Measurements from ENCODE around the gene ANKRD63. TPM values are rescaled to one million over a fixed set of nuclear protein-coding genes. Genes with fewer than 3 reads are reported as not detected.

Gene ANKRD63
- polyA plus RNA-seq, 1 experiment: not detected

GRCh38 chr15:40320931-40321371, 38.1 kb upstream of the ANKRD63 start:
- CTCF ChIA-PET: interaction anchor here (0.6 to 8.1 kb wide), 17 partner anchors 10 to 110 kb away, joined by 3 to 124 read pairs (median 4); partner anchors contain the start of gene CCDC9B

GRCh38 chr15:40320409-40320808, 37.5 kb upstream of the ANKRD63 start:
- CTCF ChIA-PET: interaction anchor here (0.7 to 8.1 kb wide), 17 partner anchors 8 to 111 kb away, joined by 3 to 124 read pairs (median 4); partner anchors contain the start of gene CCDC9B
- POLR2A ChIA-PET: no interaction called here
- H3K36me3 ChIP-seq (ENCODE audit: control insufficient read depth, insufficient read depth, low read length): no peaks in the 10 kb centered on the region

More at GRCh38 chr15:40320931-40321371, 38.1 kb upstream of the ANKRD63 start:
- Histone ChIP-seq H3K4me3 (ENCODE audit: low read depth, low read length) (no peak overlapping the region), H3K27me3 (ENCODE audit: control insufficient read depth, insufficient read depth, low read length) (no peaks in the 10 kb centered on the region; the same call in 1 of the 2 replicates), H3K36me3 (ENCODE audit: control insufficient read depth, insufficient read depth, low read length) (no peaks in the 10 kb centered on the region)
- TF ChIP-seq CTCF (IDR thresholded peaks at IDR 0.05; ENCODE audit: insufficient read depth, low read depth, low read length): peak; percentile 91
- POLR2A ChIA-PET: no interaction called here
- no peak for DNase-seq (ENCODE audit: low read depth)

GRCh38 chr15:40317580-40317979, 34.7 kb upstream of the ANKRD63 start:
- no peak overlapping the region for H3K4me3 ChIP-seq (ENCODE audit: low read depth, low read length)
- ChIA-PET CTCF (interaction anchor here (1.8 to 11.9 kb wide), 5 partner anchors 9 to 104 kb away, joined by 3 to 127 read pairs (median 7); partner anchors contain the start of genes CCDC9B and PLCB2), POLR2A (no interaction called here)
- no peak for TF ChIP-seq CTCF (IDR thresholded peaks at IDR 0.05; ENCODE audit: insufficient read depth, low read depth, low read length)
- no peaks in the 10 kb centered on the region for H3K36me3 ChIP-seq (ENCODE audit: control insufficient read depth, insufficient read depth, low read length)
- DNase-seq (ENCODE audit: low read depth): no peak
- H3K27me3 ChIP-seq (ENCODE audit: control insufficient read depth, insufficient read depth, low read length): no peaks in the 10 kb centered on the region; the same call in 1 of the 2 replicates

More at GRCh38 chr15:40320409-40320808, 37.5 kb upstream of the ANKRD63 start:
- Histone ChIP-seq H3K27me3 (ENCODE audit: control insufficient read depth, insufficient read depth, low read length) (no peaks in the 10 kb centered on the region; the same call in 1 of the 2 replicates), H3K4me3 (ENCODE audit: low read depth, low read length) (no peak overlapping the region)
- TF ChIP-seq CTCF (IDR thresholded peaks at IDR 0.05; ENCODE audit: insufficient read depth, low read depth, low read length): no peak
- DNase-seq (ENCODE audit: low read depth): no peak

DNA sequence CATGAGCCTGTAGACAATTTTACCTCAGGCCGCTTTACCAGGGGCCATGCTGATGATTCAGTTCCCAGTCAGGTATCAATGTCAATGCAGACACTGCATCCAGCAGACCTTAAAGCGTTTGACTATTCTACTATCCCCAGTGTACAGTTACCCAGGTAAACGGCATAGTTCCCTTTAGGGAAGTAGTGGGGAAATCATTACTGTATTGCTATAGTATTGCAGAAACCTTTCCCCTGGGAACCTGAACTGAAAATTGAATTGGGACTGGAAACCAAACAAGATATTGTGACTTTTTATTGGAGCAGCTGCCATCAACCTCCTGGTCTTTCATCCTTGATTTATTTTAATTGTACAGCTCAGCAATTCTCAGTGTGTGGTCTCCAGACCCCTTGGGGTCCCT, 34.1 kb upstream of the ANKRD63 start:
- Histone ChIP-seq H3K4me3 (ENCODE audit: low read depth, low read length) (no peak overlapping the region), H3K36me3 (ENCODE audit: control insufficient read depth, insufficient read depth, low read length) (no peaks in the 10 kb centered on the region), H3K27me3 (ENCODE audit: control insufficient read depth, insufficient read depth, low read length) (peaks cover 1% of the 10 kb centered on the region)
- TF ChIP-seq CTCF (IDR thresholded peaks at IDR 0.05; ENCODE audit: insufficient read depth, low read depth, low read length): no peak
- ChIA-PET POLR2A (no interaction called here), CTCF (interaction anchor here (1.8 to 11.9 kb wide), 6 partner anchors 9 to 105 kb away, joined by 3 to 127 read pairs (median 6); partner anchors contain the start of genes CCDC9B and PLCB2)
- no peak for DNase-seq (ENCODE audit: low read depth)

DNA sequence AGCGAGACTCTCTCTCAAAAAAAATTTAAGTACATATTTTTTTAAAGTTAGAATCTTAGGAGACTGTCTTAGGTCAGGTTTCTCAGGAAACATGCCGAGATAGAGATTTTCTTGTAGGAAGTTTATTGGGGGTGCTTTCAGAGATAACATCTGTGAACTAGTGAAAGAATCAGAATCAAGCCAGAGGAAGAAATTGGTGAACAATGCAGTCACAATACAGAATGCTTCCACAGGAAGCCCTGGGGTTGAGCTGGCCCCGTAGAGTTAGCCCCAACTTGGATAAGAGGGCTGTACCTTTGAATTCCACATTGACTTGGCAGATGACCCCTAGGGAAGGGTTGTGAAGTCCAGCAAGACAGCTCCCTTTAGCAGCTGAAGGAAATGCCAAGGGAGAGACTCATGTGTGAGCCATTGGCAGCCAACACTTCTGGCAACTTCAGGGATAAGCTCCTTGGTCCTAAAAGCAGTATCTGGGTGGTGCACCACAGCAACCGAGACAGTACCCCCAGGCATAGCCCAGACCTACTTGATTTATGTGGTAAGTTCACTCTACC, 31.9 kb upstream of the ANKRD63 start:
- POLR2A ChIA-PET: interaction anchor here (1.0 to 1.1 kb wide), 2 partner anchors 14 to 16 kb away, joined by 3 to 4 read pairs; no protein-coding TSS in a partner anchor
- no peak for DNase-seq (ENCODE audit: low read depth)
- CTCF ChIA-PET: interaction anchor here (0.9 to 11.9 kb wide), 7 partner anchors 8 to 122 kb away, joined by 3 to 127 read pairs (median 4); partner anchors contain the start of gene CCDC9B
- Histone ChIP-seq H3K27me3 (ENCODE audit: control insufficient read depth, insufficient read depth, low read length) (peaks cover 7% of the 10 kb centered on the region), H3K36me3 (ENCODE audit: control insufficient read depth, insufficient read depth, low read length) (no peaks in the 10 kb centered on the region), H3K4me3 (ENCODE audit: low read depth, low read length) (no peak overlapping the region)
- TF ChIP-seq CTCF (IDR thresholded peaks at IDR 0.05; ENCODE audit: insufficient read depth, low read depth, low read length): no peak
